CMK (cell line): ENCODE measurements around the gene TTC1.
"Not testable (repeated sequence)": the region's sequence is repeated elsewhere in the genome, so short reads cannot be mapped to it uniquely, and the experiment has no call there.

Experiments
- DNase-seq: peaks from one replicate; pipeline ENCODE4 v3.0.0-alpha.2; 2010; ENCODE audit warnings: low read depth

TTC1 gene

GRCh38 chr5:160040471-160040835 is 31.5 kb downstream of the TTC1 start:
- DNase-seq, result no peak

- no peak for DNase-seq
These were observed 33.7 kb downstream of the TTC1 start for GRCh38 chr5:160042671-160043070.

- no peak for DNase-seq
These were observed 35.5 kb downstream of the TTC1 start for GRCh38 chr5:160044391-160044804.

- DNase-seq, result no peak
These were observed 36.0 kb downstream of the TTC1 start for GRCh38 chr5:160044967-160045366.

- no peak for DNase-seq
These were observed 38.5 kb downstream of the TTC1 start for GRCh38 chr5:160047423-160047822.

- no peak for DNase-seq
These were observed 39.2 kb downstream of the TTC1 start for GRCh38 chr5:160048131-160048530.

GRCh38 chr5:160049099-160049498 is 40.2 kb downstream of the TTC1 start:
- DNase-seq, result no peak

- DNase-seq, result no peak
These were observed 45.1 kb downstream of the TTC1 start for GRCh38 chr5:160054047-160054446.

- DNase-seq, result no peak
These were observed 45.9 kb downstream of the TTC1 start for GRCh38 chr5:160054831-160055230.

- no peak for DNase-seq
These were observed 48.3 kb downstream of the TTC1 start for GRCh38 chr5:160057256-160057655.

GRCh38 chr5:160060001-160060400 is 51.1 kb downstream of the TTC1 start:
- DNase-seq, result no peak

- no peak for DNase-seq
These were observed 52.8 kb downstream of the TTC1 start for GRCh38 chr5:160061770-160062169.

GRCh38 chr5:160064417-160064810 is 55.5 kb downstream of the TTC1 start:
- DNase-seq, result no peak

GRCh38 chr5:160064995-160065614 is 56.2 kb downstream of the TTC1 start:
- DNase-seq, result no peak

- not testable (repeated sequence) for DNase-seq
These were observed 60.2 kb downstream of the TTC1 start for GRCh38 chr5:160069120-160069519.

GRCh38 chr5:160071516-160071915 is 62.6 kb downstream of the TTC1 start:
- DNase-seq, result peak; percentile 14

GRCh38 chr5:160071916-160072315 is 63.0 kb downstream of the TTC1 start:
- no peak for DNase-seq

- no peak for DNase-seq
These were observed 66.1 kb downstream of the TTC1 start for GRCh38 chr5:160075073-160075472.

- no peak for DNase-seq
These were observed 68.1 kb downstream of the TTC1 start for GRCh38 chr5:160076997-160077396.

- DNase-seq, result no peak
These were observed 70.8 kb downstream of the TTC1 start for GRCh38 chr5:160079753-160080152.

GRCh38 chr5:160081495-160081894 is 72.6 kb downstream of the TTC1 start:
- no peak for DNase-seq

GRCh38 chr5:160082614-160083500 is 73.9 kb downstream of the TTC1 start:
- DNase-seq, result no peak

- DNase-seq, result no peak
These were observed 74.6 kb downstream of the TTC1 start for GRCh38 chr5:160083501-160083900.

GRCh38 chr5:160084144-160084543 is 75.2 kb downstream of the TTC1 start:
- no peak for DNase-seq
